ENCODE measurements around the gene ZNF354C.

ZNF354C gene

DNA sequence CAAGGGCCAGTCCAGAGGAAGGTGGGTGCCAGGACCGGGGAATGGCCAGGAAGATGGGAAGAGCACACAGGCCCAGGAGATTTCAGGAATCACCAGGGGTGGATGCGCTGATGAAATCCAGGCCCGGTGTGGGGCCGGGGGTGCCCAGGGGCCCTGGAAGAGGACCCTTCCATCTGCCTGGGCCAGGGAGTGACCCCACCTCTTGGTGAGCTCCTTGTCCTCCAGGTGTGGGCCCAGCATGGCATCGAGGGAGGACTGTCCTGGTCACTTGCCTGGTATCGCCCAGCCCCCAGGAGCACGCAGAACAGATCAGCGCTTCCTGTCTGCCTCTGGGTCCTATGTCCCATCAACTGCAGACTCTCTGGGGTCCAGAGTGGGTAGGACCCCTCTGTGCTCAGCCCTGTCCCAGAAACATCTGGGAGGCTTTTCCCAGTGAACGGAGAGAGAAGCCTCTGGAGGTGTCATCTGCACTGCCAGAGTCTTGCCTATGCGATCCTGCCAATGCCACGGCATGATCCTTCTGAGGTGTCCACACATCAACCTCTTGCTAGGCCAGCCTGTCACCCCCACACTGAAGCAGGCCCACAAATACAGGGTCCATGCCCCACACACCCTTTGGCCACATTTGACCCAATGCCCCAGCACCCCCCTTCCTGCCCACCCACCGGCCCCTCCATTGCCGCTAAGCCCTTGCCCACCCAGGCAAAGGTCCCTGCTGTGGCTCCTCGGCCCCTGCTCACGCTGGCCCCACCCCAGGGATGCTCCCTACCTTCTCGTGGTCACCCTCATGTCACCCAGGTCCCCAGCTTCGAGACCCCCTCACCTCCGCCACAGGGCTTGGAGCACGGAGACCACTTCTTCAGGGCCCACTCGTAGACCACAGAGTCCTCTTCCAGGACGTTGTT lies 67.2 kb downstream of the ZNF354C start:
- DNase-seq (ENCODE audit: low read depth in 1 of 2, low spot score in 1 of 2): no peak

DNA sequence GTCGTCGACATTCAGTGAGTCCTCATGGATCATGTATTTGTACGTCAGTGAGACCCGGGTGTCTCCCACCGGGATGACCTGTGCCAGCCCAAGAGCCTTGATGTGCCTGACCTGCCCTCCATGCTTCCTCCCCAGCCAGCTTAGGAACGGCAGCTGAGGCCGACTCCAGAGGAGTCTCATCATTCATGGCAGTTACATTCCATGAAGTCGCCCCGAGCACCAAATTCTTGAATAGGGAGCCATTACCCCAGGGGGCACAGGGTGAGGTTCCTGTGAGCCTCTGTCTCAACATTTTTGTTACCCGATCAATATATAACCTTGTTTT lies 67.8 kb downstream of the ZNF354C start:
- no peak for DNase-seq (ENCODE audit: low read depth in 1 of 2, low spot score in 1 of 2)

DNA sequence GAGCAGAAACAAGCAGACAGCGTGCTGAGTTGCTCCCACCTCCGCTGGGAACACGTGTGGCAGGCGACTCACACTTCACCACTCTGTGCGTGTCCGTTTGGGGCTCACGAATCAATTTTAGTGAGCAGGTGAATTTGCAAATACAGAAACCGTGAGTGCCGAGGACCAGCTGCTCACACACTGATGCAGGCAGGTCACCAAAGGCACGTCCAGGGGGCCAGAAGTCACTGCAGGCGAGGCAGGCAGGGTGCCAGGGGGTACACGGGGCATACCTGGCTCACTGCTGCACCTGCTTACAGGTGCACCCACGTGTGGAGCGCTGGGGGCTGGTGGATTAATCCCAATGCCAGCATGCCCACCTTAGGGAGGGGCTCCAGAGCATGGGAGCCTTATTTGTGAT lies 68.8 kb downstream of the ZNF354C start:
- no peak for DNase-seq (ENCODE audit: low read depth in 1 of 2, low spot score in 1 of 2)

DNA sequence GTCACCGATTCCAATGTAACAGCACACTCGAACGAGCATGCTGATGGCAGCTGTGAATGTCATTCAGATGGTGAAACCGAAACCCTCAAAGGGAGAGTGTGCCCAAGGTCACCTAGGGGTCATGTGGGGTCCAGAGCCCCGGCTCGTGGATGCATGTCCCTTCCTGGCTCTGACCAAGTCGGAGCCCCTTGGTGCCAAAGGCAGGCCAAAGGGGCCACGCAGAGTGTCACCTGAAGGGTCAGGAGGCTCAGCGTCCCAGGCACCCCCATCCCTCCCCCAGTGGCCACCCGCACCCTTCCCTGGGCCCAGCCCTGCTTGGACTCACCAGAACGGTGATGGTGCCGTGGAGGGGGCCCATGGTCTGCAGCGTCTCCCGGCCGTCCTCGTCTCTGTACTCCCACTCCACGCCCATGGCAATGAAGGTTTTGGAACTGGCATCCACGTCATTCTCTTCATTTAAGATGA lies 69.5 kb downstream of the ZNF354C start:
- DNase-seq (ENCODE audit: low read depth in 1 of 2, low spot score in 1 of 2): no peak

DNA sequence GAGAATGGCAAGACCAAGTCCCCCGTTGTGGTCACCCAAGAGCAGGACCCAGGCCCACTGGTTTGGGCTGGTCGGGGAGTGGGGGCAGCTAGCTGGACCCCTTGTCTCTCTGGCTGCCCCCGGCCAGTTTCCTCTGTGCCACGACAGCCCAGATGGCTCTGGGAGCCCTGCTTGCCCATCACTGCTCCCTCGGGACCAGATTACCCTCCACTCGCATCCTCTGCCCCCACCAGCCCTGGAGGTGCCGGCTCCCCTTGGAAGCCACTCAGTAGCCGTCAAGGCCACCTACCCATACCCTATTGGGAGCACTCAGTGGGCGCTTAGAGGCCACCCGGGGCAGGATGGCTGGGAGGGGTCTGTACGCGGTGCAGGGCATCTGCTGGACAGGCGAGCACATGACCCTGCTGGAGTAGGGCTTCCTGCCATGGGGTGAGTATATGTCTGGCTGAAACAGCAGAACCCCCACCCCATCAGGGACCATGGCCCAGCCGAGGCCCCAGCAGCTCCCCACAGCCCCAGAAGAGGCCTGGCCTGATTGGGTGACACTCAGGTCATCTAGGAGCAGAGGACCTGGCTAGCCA lies 70.0 kb downstream of the ZNF354C start:
- no peak for DNase-seq (ENCODE audit: low read depth in 1 of 2, low spot score in 1 of 2)

DNA sequence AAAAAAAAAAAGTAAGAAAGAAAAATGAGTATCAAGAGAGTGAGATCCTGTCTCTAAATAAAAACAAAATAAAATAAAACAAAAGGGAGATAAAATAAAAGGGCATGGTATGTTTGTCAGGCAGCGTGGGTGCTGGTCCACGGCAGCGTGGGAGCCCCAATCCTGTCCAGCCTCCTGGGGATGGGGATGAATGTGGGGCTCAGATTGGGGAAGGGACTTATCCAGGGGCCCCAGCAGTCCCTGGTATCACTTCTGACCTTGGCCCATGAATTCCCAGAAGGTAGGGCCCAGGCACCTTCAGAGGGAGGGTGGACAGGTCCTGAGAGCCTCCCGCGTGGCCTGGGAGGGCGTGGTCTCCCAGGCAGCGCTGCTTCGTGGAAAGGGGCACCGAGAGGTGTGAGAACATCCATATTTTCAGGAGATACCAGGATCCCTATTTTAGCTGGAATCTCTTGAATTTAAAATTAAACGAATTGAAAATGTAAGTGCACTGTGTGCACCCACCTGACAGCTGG lies 71.2 kb downstream of the ZNF354C start:
- no peak for DNase-seq (ENCODE audit: low read depth in 1 of 2, low spot score in 1 of 2)

DNA sequence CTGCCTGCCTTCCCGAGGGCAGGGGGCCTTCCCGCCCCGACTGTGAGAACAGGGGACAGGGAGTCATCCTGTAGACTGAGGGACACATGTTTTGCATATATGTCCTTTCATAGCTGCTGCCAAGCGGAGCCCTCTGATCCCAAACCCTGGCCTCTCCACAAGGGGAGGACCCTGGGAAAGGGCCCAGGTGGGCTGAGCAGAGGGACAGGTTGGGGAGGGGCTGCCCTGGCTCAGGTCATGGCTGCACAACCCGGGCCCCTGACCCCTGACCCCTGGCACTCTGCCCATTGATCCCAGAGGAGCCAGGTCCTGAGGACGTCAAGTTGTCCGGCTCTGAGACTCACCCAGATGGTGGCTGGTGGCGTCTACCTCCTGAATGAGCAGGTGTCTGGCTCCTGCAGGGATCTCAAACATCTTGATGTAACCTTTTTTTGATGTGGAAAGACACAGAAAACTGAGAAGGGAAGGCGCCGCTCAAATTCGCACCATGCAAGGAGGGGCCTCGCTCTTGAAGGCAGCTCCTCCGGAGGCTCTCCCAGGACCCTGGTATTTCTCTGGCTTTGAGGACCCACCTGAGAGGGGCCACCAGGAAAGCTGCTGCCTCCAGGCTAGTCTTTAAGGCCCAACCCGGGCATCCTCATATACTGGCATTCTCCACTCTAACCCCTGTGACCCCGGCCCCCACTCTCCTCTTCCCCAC lies 71.9 kb downstream of the ZNF354C start:
- no peak for DNase-seq (ENCODE audit: low read depth in 1 of 2, low spot score in 1 of 2)

DNA sequence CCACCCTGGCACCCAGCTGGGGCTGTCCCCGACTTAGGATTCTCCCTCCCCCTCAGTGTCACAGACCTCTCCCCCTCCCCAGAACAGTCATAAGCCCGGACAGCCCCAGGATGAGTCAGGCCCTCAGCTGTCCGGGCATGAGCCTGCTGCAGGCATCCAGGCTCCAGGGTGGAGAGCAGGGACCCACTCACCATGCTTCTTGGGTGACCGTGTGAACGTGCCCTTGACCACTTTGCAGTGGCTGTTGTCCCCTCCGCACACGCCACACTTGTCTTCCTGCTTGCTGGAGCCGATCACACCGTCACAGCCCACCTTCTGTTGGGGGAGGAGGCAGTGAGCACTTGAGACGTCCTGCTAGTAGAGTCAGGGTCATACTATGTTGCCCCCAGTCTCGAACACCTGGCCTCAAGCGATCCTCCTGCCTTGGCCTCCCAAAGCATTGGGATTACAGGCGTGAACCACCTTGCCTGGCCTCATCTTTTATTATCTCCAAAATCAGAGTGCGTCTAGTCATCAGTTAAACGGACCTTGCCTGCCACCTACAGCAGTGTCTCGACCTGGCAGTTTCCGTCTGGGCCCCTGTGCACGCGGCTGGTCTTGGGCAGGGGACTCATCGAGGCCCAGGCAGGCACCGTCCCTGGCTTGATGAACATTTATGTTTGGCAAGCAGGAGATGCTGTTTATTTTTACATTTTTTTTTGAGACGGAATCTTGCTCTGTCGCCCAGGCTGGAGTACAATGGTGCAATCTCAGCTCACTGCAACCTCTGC lies 72.6 kb downstream of the ZNF354C start:
- DNase-seq (ENCODE audit: low read depth in 1 of 2, low spot score in 1 of 2): no peak

All from stimulated activated CD4-positive, alpha-beta T cell treated with anti-CD3 and anti-CD28 coated beads, Interleukin-15, amount 100 ng/mL, for 1 hour (primary cell).